Amniotic epithelial cell (primary cell): ENCODE measurements around the gene ENTR1.
A peak's percentile ranks its signal among the peaks of the same experiment; 100 is the strongest.

ENCODE experiments used
- DNase-seq: peaks from one replicate; pipeline ENCODE4 v3.0.0-alpha.2; 2010; ENCODE audit warnings: low read depth

Gene ENTR1

GRCh38 chr9:136410500-136411287 lies at the start of gene ENTR1, which contains the start of gene PMPCA:
Gene ENTR1 (minus strand): TSS chr9:136410614. CDS start chr9:136410397, 217 bp downstream.
Gene PMPCA (plus strand): TSS chr9:136410658. CDS start chr9:136410669, 11 bp downstream.
- DNase-seq, result peak; percentile 80

- DNase-seq, result no peak
Observed at GRCh38 chr9:136459425-136459824, 49.0 kb upstream of the ENTR1 start.

- DNase-seq, result no peak
Observed at GRCh38 chr9:136457326-136457725, 46.9 kb upstream of the ENTR1 start.

- DNase-seq, result no peak
Observed at GRCh38 chr9:136456258-136456657, 45.8 kb upstream of the ENTR1 start.

- no peak for DNase-seq
Observed at GRCh38 chr9:136455043-136456002, 44.9 kb upstream of the ENTR1 start.

GRCh38 chr9:136454026-136454796 lies 43.8 kb upstream of the ENTR1 start:
- no peak for DNase-seq

- no peak for DNase-seq
Observed at GRCh38 chr9:136453326-136453725, 42.9 kb upstream of the ENTR1 start.

GRCh38 chr9:136451221-136451877 lies 40.9 kb upstream of the ENTR1 start:
- no peak for DNase-seq

GRCh38 chr9:136448655-136449054 lies 38.2 kb upstream of the ENTR1 start:
- no peak for DNase-seq

- no peak for DNase-seq
Observed at GRCh38 chr9:136447173-136447778, 36.9 kb upstream of the ENTR1 start.

GRCh38 chr9:136445799-136446198 lies 35.4 kb upstream of the ENTR1 start:
- no peak for DNase-seq

GRCh38 chr9:136444102-136444501 lies 33.7 kb upstream of the ENTR1 start:
- DNase-seq, result no peak

- no peak for DNase-seq
Observed at GRCh38 chr9:136443687-136444086, 33.3 kb upstream of the ENTR1 start.

GRCh38 chr9:136443087-136443486 lies 32.7 kb upstream of the ENTR1 start:
- DNase-seq, result no peak

GRCh38 chr9:136442265-136442664 lies 31.9 kb upstream of the ENTR1 start:
- no peak for DNase-seq

GRCh38 chr9:136441681-136442245 lies 31.3 kb upstream of the ENTR1 start:
- no peak for DNase-seq

- DNase-seq, result no peak
Observed at GRCh38 chr9:136441191-136441680, 30.8 kb upstream of the ENTR1 start.

- peak; percentile 48 for DNase-seq
Observed at GRCh38 chr9:136439481-136440408, 29.3 kb upstream of the ENTR1 start, which contains the start of gene INPP5E. Gene INPP5E (minus strand): TSS chr9:136439845. CDS start chr9:136439419, 426 bp downstream.
